HepG2 (cell line): ENCODE results near the gene AHCYL1. TPM values are rescaled to one million over a fixed set of nuclear protein-coding genes. Genes with fewer than 3 reads are reported as not detected.
A peak's percentile ranks its signal among the peaks of the same experiment; 100 is the strongest.

Source experiments
- ATM ChIP-seq: fragments of 450-650 bp; IDR thresholded peaks from 2 replicates; pipeline ENCODE4 v1.7.1; 2017; ENCODE audit warnings: mild to moderate bottlenecking, borderline replicate concordance
- HMG20A ChIP-seq: IDR thresholded peaks from 2 replicates; pipeline ENCODE4 v1.6.1; 2016; ENCODE audit warnings: borderline replicate concordance
- KLF11 ChIP-seq: IDR thresholded peaks from 2 replicates; pipeline ENCODE4 v1.6.1; 2016; ENCODE audit warnings: missing compliant biosample characterization
- KMT2A ChIP-seq: sonication (generic); formaldehyde crosslinking; IDR thresholded peaks from 2 replicates; pipeline ENCODE4 v1.4.0; 2020; ENCODE audit warnings: missing genetic modification reagents
- MIER3 ChIP-seq: IDR thresholded peaks from 2 replicates; pipeline ENCODE4 v1.6.1; 2016; ENCODE audit warnings: missing compliant biosample characterization, borderline replicate concordance
- NFYC ChIP-seq: IDR thresholded peaks from 2 replicates; pipeline ENCODE4 v1.6.1; 2016; ENCODE audit warnings: missing genetic modification reagents, missing compliant biosample characterization
- POLR2G ChIP-seq: fragments of 200-400 bp; formaldehyde crosslinking; IDR thresholded peaks from 2 replicates; pipeline ENCODE4 v1.6.1; 2018; ENCODE audit warnings: mild to moderate bottlenecking, low read depth, low read length, moderate library complexity
- PPARG ChIP-seq: conservative IDR thresholded peaks from 2 replicates; pipeline ENCODE4 v1.6.1; 2016; ENCODE audit warnings: missing biosample characterization, missing genetic modification reagents
- SNAI1 ChIP-seq: sonication (generic); formaldehyde crosslinking; IDR thresholded peaks from 2 replicates; pipeline ENCODE4 v1.5.0; 2020; ENCODE audit warnings: mild to moderate bottlenecking, missing genetic modification reagents, borderline replicate concordance
- SP4 ChIP-seq: sonication (generic); formaldehyde crosslinking; IDR thresholded peaks from 2 replicates; pipeline ENCODE4 v1.8.1; 2023; ENCODE audit warnings: mild to moderate bottlenecking, missing genetic modification reagents
- TOE1 ChIP-seq: sonication (generic); formaldehyde crosslinking; IDR thresholded peaks from 2 replicates; pipeline ENCODE4 v1.4.0; 2020; ENCODE audit warnings: mild to moderate bottlenecking, missing genetic modification reagents
- ZFP37 ChIP-seq: sonication (generic); formaldehyde crosslinking; IDR thresholded peaks from 2 replicates; pipeline ENCODE4 v1.4.0; 2020; ENCODE audit warnings: missing genetic modification reagents, borderline replicate concordance
- ZNF441 ChIP-seq: sonication (generic); formaldehyde crosslinking; IDR thresholded peaks from 2 replicates; pipeline ENCODE4 v1.7.0; 2021; ENCODE audit warnings: missing genetic modification reagents, borderline replicate concordance
- ZNF619 ChIP-seq: sonication (generic); formaldehyde crosslinking; IDR thresholded peaks from 2 replicates; pipeline ENCODE4 v1.4.0; 2020; ENCODE audit warnings: mild to moderate bottlenecking, missing genetic modification reagents
- ZSCAN30 ChIP-seq: sonication (generic); formaldehyde crosslinking; IDR thresholded peaks from 2 replicates; pipeline ENCODE4 v1.5.0; 2020; ENCODE audit warnings: mild to moderate bottlenecking, missing genetic modification reagents
- polyA plus RNA-seq, 8 experiments: library from polyadenylated mRNA; depleted of rRNA in 3 of 8; stranded (reverse) in 7 of 8; unstranded in 1 of 8; fragments of >200 nt; fragmentation: Illumina TruSeq in 4 of 8; extraction: Trizol in 4 of 8; gene quantifications; 2 replicates each; pipeline versions ENCODE4 v1.2.1 to v1.2.3, GENCODE V29; 2011 to 2016; ENCODE audit warnings: low read depth in 4 of 8, missing spikeins in 1 of 8, mixed read lengths in 1 of 8; ENCODE audit not compliant: insufficient read depth in 1 of 8
- total RNA-seq, 5 experiments: library from RNA; depleted of rRNA; stranded (reverse); fragments of >200 nt; fragmentation: Illumina TruSeq; extraction: Trizol; gene quantifications; 2 replicates each; pipeline ENCODE4 v1.2.3, GENCODE V29; 2016; ENCODE audit warnings: low read depth in 1 of 5
- TF ChIP-seq, protein P1 (sequence below), 2 experiments: fragments of 450-650 bp in 1 of 2; sonication (generic) in 1 of 2; formaldehyde crosslinking in 1 of 2; IDR thresholded peaks; 2 replicates each; pipeline versions ENCODE4 v1.6.1 to v1.8.0; 2016 to 2022; ENCODE audit warnings: antibody characterized with exemption in 1 of 2, mild to moderate bottlenecking in 1 of 2, missing genetic modification reagents in 1 of 2
- TF ChIP-seq, protein P2 (sequence below): IDR thresholded peaks from 2 replicates; pipeline ENCODE4 v1.6.1; 2018; ENCODE audit warnings: missing genetic modification reagents, mild to moderate bottlenecking, missing compliant biosample characterization
- TF ChIP-seq, protein P3 (sequence below): sonication (generic); formaldehyde crosslinking; IDR thresholded peaks from 2 replicates; pipeline ENCODE4 v1.4.0; 2020; ENCODE audit warnings: missing genetic modification reagents

AHCYL1 gene
- total and polyA plus RNA-seq, 2 of the 13 experiments (the other 11 are each of a cell fraction or from before 2014, with no cell fraction given), result 40.9 to 76.3 TPM

DNA sequence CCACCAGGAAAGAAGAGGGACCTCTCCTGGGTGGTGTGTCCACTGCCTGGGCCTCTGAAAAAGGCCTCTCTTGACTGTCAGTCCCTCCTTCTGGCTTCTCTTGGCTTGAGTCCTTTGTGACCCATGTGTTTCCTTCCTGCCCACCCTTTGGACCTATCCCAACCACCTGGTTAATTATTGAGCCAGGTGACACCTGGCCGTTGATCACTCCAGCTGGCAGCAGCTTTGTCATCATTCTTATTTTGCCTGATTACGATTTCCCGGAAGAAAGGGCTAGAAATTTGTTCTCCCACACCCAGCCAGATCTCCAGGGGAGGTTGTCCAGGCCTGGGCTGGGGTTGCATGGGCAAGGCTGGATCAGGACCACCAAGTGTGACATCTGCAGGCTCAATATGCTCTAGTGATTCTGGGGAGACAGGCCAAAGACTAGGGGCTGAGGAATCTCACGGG lies 49.1 kb upstream of the AHCYL1 start (continued):
- TF ChIP-seq, protein P1, sequence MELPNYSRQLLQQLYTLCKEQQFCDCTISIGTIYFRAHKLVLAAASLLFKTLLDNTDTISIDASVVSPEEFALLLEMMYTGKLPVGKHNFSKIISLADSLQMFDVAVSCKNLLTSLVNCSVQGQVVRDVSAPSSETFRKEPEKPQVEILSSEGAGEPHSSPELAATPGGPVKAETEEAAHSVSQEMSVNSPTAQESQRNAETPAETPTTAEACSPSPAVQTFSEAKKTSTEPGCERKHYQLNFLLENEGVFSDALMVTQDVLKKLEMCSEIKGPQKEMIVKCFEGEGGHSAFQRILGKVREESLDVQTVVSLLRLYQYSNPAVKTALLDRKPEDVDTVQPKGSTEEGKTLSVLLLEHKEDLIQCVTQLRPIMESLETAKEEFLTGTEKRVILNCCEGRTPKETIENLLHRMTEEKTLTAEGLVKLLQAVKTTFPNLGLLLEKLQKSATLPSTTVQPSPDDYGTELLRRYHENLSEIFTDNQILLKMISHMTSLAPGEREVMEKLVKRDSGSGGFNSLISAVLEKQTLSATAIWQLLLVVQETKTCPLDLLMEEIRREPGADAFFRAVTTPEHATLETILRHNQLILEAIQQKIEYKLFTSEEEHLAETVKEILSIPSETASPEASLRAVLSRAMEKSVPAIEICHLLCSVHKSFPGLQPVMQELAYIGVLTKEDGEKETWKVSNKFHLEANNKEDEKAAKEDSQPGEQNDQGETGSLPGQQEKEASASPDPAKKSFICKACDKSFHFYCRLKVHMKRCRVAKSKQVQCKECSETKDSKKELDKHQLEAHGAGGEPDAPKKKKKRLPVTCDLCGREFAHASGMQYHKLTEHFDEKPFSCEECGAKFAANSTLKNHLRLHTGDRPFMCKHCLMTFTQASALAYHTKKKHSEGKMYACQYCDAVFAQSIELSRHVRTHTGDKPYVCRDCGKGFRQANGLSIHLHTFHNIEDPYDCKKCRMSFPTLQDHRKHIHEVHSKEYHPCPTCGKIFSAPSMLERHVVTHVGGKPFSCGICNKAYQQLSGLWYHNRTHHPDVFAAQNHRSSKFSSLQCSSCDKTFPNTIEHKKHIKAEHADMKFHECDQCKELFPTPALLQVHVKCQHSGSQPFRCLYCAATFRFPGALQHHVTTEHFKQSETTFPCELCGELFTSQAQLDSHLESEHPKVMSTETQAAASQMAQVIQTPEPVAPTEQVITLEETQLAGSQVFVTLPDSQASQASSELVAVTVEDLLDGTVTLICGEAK (IDR thresholded peaks at IDR 0.05), result no peak
- TF ChIP-seq, protein P1 (CRISPR knock-in tag; IDR thresholded peaks at IDR 0.05), result peak; percentile 38; the same call in 1 of the 2 replicates
- TF ChIP-seq ZNF619 (CRISPR knock-in tag) (no peak), SNAI1 (CRISPR knock-in tag) (no peak), ZFP37 (CRISPR knock-in tag) (no peak), ATM (no peak), POLR2G (peak; percentile 75), PPARG (CRISPR knock-in tag) (peak; percentile 86), NFYC (CRISPR knock-in tag) (0 out of 2 replicates have a peak, but pooled peaks have one; percentile 13), HMG20A (CRISPR knock-in tag) (peak; percentile 43; the same call in 1 of the 2 replicates), KLF11 (CRISPR knock-in tag) (0 out of 2 replicates have a peak, but pooled peaks have one; percentile 43), SP4 (peak; percentile 25; the same call in 1 of the 2 replicates), TOE1 (CRISPR knock-in tag) (no peak), ZSCAN30 (CRISPR knock-in tag) (no peak), ZNF441 (peak; percentile 22; the same call in 1 of the 2 replicates), MIER3 (peak; percentile 63; the same call in 1 of the 2 replicates), KMT2A (0 out of 2 replicates have a peak, but pooled peaks have one; percentile 22)
- TF ChIP-seq, protein P2, sequence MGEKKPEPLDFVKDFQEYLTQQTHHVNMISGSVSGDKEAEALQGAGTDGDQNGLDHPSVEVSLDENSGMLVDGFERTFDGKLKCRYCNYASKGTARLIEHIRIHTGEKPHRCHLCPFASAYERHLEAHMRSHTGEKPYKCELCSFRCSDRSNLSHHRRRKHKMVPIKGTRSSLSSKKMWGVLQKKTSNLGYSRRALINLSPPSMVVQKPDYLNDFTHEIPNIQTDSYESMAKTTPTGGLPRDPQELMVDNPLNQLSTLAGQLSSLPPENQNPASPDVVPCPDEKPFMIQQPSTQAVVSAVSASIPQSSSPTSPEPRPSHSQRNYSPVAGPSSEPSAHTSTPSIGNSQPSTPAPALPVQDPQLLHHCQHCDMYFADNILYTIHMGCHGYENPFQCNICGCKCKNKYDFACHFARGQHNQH (CRISPR knock-in tag), result peak; percentile 77; the same call in 1 of the 2 replicates
- TF ChIP-seq, protein P3, sequence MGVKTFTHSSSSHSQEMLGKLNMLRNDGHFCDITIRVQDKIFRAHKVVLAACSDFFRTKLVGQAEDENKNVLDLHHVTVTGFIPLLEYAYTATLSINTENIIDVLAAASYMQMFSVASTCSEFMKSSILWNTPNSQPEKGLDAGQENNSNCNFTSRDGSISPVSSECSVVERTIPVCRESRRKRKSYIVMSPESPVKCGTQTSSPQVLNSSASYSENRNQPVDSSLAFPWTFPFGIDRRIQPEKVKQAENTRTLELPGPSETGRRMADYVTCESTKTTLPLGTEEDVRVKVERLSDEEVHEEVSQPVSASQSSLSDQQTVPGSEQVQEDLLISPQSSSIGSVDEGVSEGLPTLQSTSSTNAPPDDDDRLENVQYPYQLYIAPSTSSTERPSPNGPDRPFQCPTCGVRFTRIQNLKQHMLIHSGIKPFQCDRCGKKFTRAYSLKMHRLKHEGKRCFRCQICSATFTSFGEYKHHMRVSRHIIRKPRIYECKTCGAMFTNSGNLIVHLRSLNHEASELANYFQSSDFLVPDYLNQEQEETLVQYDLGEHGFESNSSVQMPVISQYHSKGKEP (CRISPR knock-in tag), result 0 out of 2 replicates have a peak, but pooled peaks have one; percentile 33
